ENCODE data around the gene MAD1L1.

GRCh38 chr7:2098056-2098455 lies 134.7 kb downstream of the MAD1L1 start:
- no peak for TF ChIP-seq CTCF (IDR thresholded peaks at IDR 0.05)
- no peak for TF ChIP-seq POLR2A (IDR thresholded peaks at IDR 0.05)
- no peak for TF ChIP-seq POLR2AphosphoS5 (IDR thresholded peaks at IDR 0.05)
- TF ChIP-seq EP300 (IDR thresholded peaks at IDR 0.05) = no peak
